HepG2 (cell line): ENCODE data around the gene MAGEA9. TPM values are rescaled to one million over a fixed set of nuclear protein-coding genes. Genes with fewer than 3 reads are reported as not detected.

Experiments used
- ATAC-seq: fragments of 200-7000 bp; cut with Tn5 transposase; 3 replicates; pipeline ENCODE4 v1.9.1; 2020; ENCODE audit warnings: mild to moderate bottlenecking, moderate library complexity
- BruUV-seq: library from RNA; stranded (reverse); fragments of 400-500 nt; replicated peaks from 2 replicates; lab custom pipeline; 2021; lab: Mats Ljungman, UMichigan
- CTCF ChIA-PET: fragments of 300-600 bp; formaldehyde crosslinking; extraction: SDS; loops from one replicate; lab custom pipeline; 2021; ENCODE audit warnings: low total read pairs, inconsistent platforms, low intra/inter-chr PET ratio; lab: Yijun Ruan, JAX
- POLR2A ChIA-PET: fragments of 350-600 bp; sonication (Branson Sonifier 250); formaldehyde crosslinking; loops from one replicate; lab custom pipeline; 2020; ENCODE audit warnings: antibody characterized with exemption, inconsistent platforms; lab: Yijun Ruan, JAX
- DNase-seq: peaks from one replicate; pipeline ENCODE4 v3.0.0-alpha.2; 2015; ENCODE audit warnings: low spot score
- FAIRE-seq: peaks from 3 replicates; lab custom pipeline; 2011; peaks lifted over from hg19 to GRCh38; lab: Jason Lieb, UNC
- H2AFZ ChIP-seq: one replicate; pipeline ENCODE4 v1.6.1; 2011; ENCODE audit warnings: low read length, inconsistent platforms
- H3K27ac ChIP-seq: fragments of 300-600 bp; 3 replicates; pipeline ENCODE4 v1.8.0; 2011; ENCODE audit warnings: mixed run types, mild to moderate bottlenecking, mixed read lengths, low read length, inconsistent platforms; ENCODE audit not compliant: insufficient read depth; ENCODE audit errors: extremely low read length
- H3K27me3 ChIP-seq, 2 experiments: fragments of 200-600 bp in 1 of 2; 2 replicates in 1 of 2; 3 replicates in 1 of 2; pipeline versions ENCODE4 v1.6.0 to v1.8.0; 2011; ENCODE audit warnings: low read length in 2 of 2, mild to moderate bottlenecking in 2 of 2, moderate library complexity in 2 of 2, inconsistent platforms in 1 of 2; ENCODE audit not compliant: insufficient read depth in 2 of 2, control insufficient read depth in 1 of 2
- H3K36me3 ChIP-seq, 2 experiments: fragments of 200-600 bp in 1 of 2; replicated peaks in 1 of 2; 2 replicates in 1 of 2; 3 replicates in 1 of 2; pipeline versions ENCODE4 v1.5.1 to v1.8.0; 2011; ENCODE audit warnings: low read length in 2 of 2, inconsistent platforms in 1 of 2; ENCODE audit not compliant: insufficient read depth in 2 of 2, control insufficient read depth in 1 of 2
- H3K4me1 ChIP-seq: 2 replicates; pipeline ENCODE4 v1.5.1; 2012; ENCODE audit warnings: low read length, inconsistent platforms; ENCODE audit not compliant: insufficient read depth
- H3K4me2 ChIP-seq: 2 replicates; pipeline ENCODE4 v1.6.0; 2011; ENCODE audit warnings: low read depth, low read length, inconsistent platforms
- H3K4me3 ChIP-seq, 3 experiments: fragments of 200-600 bp in 1 of 3; sonication (generic), shearing (Covaris generic) in 1 of 3; replicated peaks in 1 of 3; 2 replicates each; pipeline ENCODE4 v1.5.1; 2011 to 2016; ENCODE audit warnings: low read length in 3 of 3, inconsistent platforms in 2 of 3, low read depth in 2 of 3, mild to moderate bottlenecking in 2 of 3, control low read depth in 1 of 3, mixed read lengths in 1 of 3; ENCODE audit not compliant: insufficient read depth in 1 of 3
- H3K79me2 ChIP-seq: one replicate; pipeline ENCODE4 v1.6.1; 2011; ENCODE audit warnings: low read length, inconsistent platforms; ENCODE audit not compliant: insufficient read depth
- H3K9ac ChIP-seq: 2 replicates; pipeline ENCODE4 v1.6.0; 2011; ENCODE audit warnings: mild to moderate bottlenecking, low read depth, low read length, inconsistent platforms; ENCODE audit not compliant: insufficient read depth
- H3K9me3 ChIP-seq: 2 replicates; pipeline ENCODE4 v1.5.1; 2012; ENCODE audit warnings: mild to moderate bottlenecking, low read length
- H4K20me1 ChIP-seq: 2 replicates; pipeline ENCODE4 v1.6.0; 2011; ENCODE audit warnings: inconsistent platforms, mild to moderate bottlenecking, low read length, moderate library complexity; ENCODE audit not compliant: insufficient read depth
- CBX2 ChIP-seq, 2 experiments: fragments of 200-600 bp in 1 of 2; sonication (generic); formaldehyde crosslinking in 1 of 2; IDR thresholded peaks; 2 replicates each; pipeline versions ENCODE4 v1.7.0 to v1.8.1; 2018 to 2022; ENCODE audit warnings: low read depth in 2 of 2, low read length in 1 of 2, mild to moderate bottlenecking in 1 of 2, missing genetic modification reagents in 1 of 2
- FOXC1 ChIP-seq: sonication (generic); formaldehyde crosslinking; IDR thresholded peaks from 2 replicates; pipeline ENCODE4 v1.8.0; 2022; ENCODE audit warnings: mild to moderate bottlenecking, missing genetic modification reagents, borderline replicate concordance
- MBNL3 ChIP-seq: fragments of 250-450 bp; sonication (Bioruptor Pico); conservative IDR thresholded peaks from 2 replicates; pipeline ENCODE4 v1.8.0; 2022; ENCODE audit warnings: mild to moderate bottlenecking, inconsistent platforms
- NR2C2 ChIP-seq: sonication (generic); formaldehyde crosslinking; IDR thresholded peaks from 2 replicates; pipeline ENCODE4 v1.4.0; 2020; ENCODE audit warnings: missing genetic modification reagents, mild to moderate bottlenecking, moderate library complexity, borderline replicate concordance
- ZNF205 ChIP-seq: IDR thresholded peaks from 2 replicates; pipeline ENCODE4 v1.6.1; 2018; ENCODE audit warnings: missing biosample characterization, missing genetic modification reagents
- ZNF644 ChIP-seq: IDR thresholded peaks from 2 replicates; pipeline ENCODE4 v1.6.1; 2016; ENCODE audit warnings: low read depth
- WGBS: methylation state at CpG from one replicate; pipeline ENCODE4 v1.1.6; 2017; ENCODE audit warnings: low lambda C conversion rate; 5-methylcytosine and 5-hydroxymethylcytosine counted together
- in situ Hi-C: cut with HindIII; loops from 2 replicates; pipeline ENCODE4 v1.10.0; 2017; ENCODE audit warnings: low pct_unique_long_range_greater_than_20kb; ENCODE audit not compliant: extremely low pct_ligation_motif_present
- intact Hi-C: fragments of 100-400 bp; cut with micrococcal nuclease; formaldehyde crosslinking; loops from one replicate; pipeline ENCODE4 v1.10.0; 2022; ENCODE audit not compliant: unreplicated experiment
- polyA plus RNA-seq, 8 experiments: library from polyadenylated mRNA; depleted of rRNA in 3 of 8; stranded (reverse) in 7 of 8; unstranded in 1 of 8; fragments of >200 nt; fragmentation: Illumina TruSeq in 4 of 8; extraction: Trizol in 4 of 8; gene quantifications; 2 replicates each; pipeline versions ENCODE4 v1.2.1 to v1.2.3, GENCODE V29; 2011 to 2016; ENCODE audit warnings: low read depth in 4 of 8, missing spikeins in 1 of 8, mixed read lengths in 1 of 8; ENCODE audit not compliant: insufficient read depth in 1 of 8
- total RNA-seq, 5 experiments: library from RNA; depleted of rRNA; stranded (reverse); fragments of >200 nt; fragmentation: Illumina TruSeq; extraction: Trizol; gene quantifications; 2 replicates each; pipeline ENCODE4 v1.2.3, GENCODE V29; 2016; ENCODE audit warnings: low read depth in 1 of 5
- TF ChIP-seq, protein P1 (sequence below): sonication (generic); formaldehyde crosslinking; IDR thresholded peaks from 2 replicates; pipeline ENCODE4 v1.8.0; 2022; ENCODE audit warnings: missing genetic modification reagents, mild to moderate bottlenecking, moderate library complexity, borderline replicate concordance

MAGEA9 gene
- total and polyA plus RNA-seq, 2 of the 13 experiments (the other 11 are each of a cell fraction or from before 2014, with no cell fraction given), result 0.07 TPM; not detected in 1

DNA sequence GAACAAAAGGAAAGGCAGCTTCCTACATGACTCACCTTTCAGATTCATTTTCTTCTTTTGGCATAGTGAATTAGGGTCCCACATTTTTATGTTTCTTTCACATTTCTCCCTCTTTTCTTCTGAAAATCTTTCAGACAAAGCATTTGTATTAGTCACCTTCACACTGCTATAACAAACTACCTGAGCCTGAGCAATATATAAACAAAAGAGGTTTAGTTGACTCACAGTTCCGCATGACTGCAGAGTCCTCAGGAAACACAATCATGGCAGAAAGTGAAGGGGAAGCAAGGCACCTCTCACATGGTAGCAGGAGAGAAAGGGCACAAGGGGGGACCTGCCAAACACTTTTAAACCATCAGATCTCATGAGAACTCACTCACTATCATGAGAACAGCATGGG lies 36.9 kb downstream of the MAGEA9 start:
- ChIA-PET POLR2A (no interaction called here), CTCF (no interaction called here)
- Histone ChIP-seq H3K9me3 (no peaks in the 10 kb centered on the region), H3K36me3 (no peaks in the 10 kb centered on the region), H3K4me3 (no peak overlapping the region), H2AFZ (no peak overlapping the region), H3K9ac (no peak overlapping the region), H3K27ac (no peak overlapping the region)
- ATAC-seq (no peak), FAIRE-seq (no peak)
- intact Hi-C loops, result no loop called here
- BruUV-seq, result no TSS peak
- in situ Hi-C loops, result no loop called here
- TF ChIP-seq NR2C2 (no peak), CBX2 (IDR thresholded peaks at IDR 0.05; ENCODE audit: low read depth, low read length) (no peak), CBX2 (CRISPR knock-in tag; IDR thresholded peaks at IDR 0.05; ENCODE audit: low read depth) (no peak), ZNF205 (no peak), ZNF644 (CRISPR knock-in tag) (no peak), MBNL3 (CRISPR knock-in tag) (no peak), FOXC1 (CRISPR knock-in tag) (no peak)
- TF ChIP-seq, protein P1, sequence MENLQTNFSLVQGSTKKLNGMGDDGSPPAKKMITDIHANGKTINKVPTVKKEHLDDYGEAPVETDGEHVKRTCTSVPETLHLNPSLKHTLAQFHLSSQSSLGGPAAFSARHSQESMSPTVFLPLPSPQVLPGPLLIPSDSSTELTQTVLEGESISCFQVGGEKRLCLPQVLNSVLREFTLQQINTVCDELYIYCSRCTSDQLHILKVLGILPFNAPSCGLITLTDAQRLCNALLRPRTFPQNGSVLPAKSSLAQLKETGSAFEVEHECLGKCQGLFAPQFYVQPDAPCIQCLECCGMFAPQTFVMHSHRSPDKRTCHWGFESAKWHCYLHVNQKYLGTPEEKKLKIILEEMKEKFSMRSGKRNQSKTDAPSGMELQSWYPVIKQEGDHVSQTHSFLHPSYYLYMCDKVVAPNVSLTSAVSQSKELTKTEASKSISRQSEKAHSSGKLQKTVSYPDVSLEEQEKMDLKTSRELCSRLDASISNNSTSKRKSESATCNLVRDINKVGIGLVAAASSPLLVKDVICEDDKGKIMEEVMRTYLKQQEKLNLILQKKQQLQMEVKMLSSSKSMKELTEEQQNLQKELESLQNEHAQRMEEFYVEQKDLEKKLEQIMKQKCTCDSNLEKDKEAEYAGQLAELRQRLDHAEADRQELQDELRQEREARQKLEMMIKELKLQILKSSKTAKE (CRISPR knock-in tag), result no peak
- TF ChIP-seq, all 625 proteins: peak for 0
- no peaks in the 10 kb centered on the region for H3K4me1 ChIP-seq
- H3K27me3 ChIP-seq, result no peaks in the 10 kb centered on the region
- H3K4me2 ChIP-seq, result no peak overlapping the region
- 80% methylated on average over 1 of the region's 1 CpG for WGBS
- DNase-seq, result no peak
- no peaks in the 10 kb centered on the region for H3K79me2 ChIP-seq
- no peaks in the 10 kb centered on the region for H4K20me1 ChIP-seq
